Keratinocyte (primary cell): ENCODE measurements around the gene GPC5.

Experiments used
- EZH2 ChIP-seq: IDR thresholded peaks from one replicate; pipeline ENCODE4 v1.6.1; 2012; ENCODE audit warnings: inconsistent platforms, mild to moderate bottlenecking, low read length, moderate library complexity
- TF ChIP-seq, protein P1 (sequence below), 3 experiments: IDR thresholded peaks in 1 of 3; conservative IDR thresholded peaks in 1 of 3; optimal IDR thresholded peaks in 1 of 3; 2 replicates in 2 of 3; 3 replicates in 1 of 3; pipeline versions ENCODE3 to v1.5.1; 2011; ENCODE audit warnings: low read length in 3 of 3, mild to moderate bottlenecking in 3 of 3, moderate library complexity in 2 of 3, control low read depth in 1 of 3, inconsistent platforms in 1 of 3; ENCODE audit not compliant: insufficient read depth in 2 of 3; ENCODE audit errors: extremely low read depth in 1 of 3

DNA sequence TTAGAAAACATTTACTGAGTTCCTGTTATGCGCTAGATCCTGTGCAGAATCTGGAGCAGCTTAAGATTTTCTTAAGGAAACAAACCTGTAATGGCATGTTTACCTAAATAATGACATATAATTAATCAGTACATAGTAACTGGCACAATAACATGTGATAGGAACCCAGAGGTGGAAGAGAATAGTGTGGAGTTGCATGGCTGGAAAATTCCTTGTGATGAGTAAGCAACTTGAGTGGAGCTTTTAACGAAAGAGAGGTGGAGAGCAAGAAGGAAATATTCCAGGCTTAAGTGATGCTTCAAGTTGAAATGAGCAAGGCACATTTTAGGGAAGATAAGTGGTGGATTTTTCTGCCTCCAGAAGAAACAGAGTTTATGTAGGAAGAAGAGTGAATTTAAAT lies 9.2 kb upstream of the GPC5 start:
- TF ChIP-seq, protein P1, sequence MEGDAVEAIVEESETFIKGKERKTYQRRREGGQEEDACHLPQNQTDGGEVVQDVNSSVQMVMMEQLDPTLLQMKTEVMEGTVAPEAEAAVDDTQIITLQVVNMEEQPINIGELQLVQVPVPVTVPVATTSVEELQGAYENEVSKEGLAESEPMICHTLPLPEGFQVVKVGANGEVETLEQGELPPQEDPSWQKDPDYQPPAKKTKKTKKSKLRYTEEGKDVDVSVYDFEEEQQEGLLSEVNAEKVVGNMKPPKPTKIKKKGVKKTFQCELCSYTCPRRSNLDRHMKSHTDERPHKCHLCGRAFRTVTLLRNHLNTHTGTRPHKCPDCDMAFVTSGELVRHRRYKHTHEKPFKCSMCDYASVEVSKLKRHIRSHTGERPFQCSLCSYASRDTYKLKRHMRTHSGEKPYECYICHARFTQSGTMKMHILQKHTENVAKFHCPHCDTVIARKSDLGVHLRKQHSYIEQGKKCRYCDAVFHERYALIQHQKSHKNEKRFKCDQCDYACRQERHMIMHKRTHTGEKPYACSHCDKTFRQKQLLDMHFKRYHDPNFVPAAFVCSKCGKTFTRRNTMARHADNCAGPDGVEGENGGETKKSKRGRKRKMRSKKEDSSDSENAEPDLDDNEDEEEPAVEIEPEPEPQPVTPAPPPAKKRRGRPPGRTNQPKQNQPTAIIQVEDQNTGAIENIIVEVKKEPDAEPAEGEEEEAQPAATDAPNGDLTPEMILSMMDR (optimal IDR thresholded peaks at IDR 0.05 in 1 of 3, IDR thresholded peaks at IDR 0.05 in 1 of 3, conservative IDR thresholded peaks at IDR 0.05 in 1 of 3; ENCODE audit: extremely low read depth in 1 of 3, insufficient read depth in 2 of 3, low read length in 3 of 3), result no peak
- no peak for TF ChIP-seq EZH2
